Nephron progenitor cell (in vitro differentiated cells): ENCODE results near the gene SLC35F3.

Source experiments
- DNase-seq: peaks from one replicate; pipeline ENCODE4 v3.0.0; 2021
- H3K27ac Mint-ChIP-seq: 2 replicates; pipeline ENCODE4 v1.8.0; 2021; ENCODE audit warnings: mild to moderate bottlenecking, moderate library complexity, mixed read lengths
- H3K27me3 Mint-ChIP-seq: 2 replicates; pipeline ENCODE4 v1.8.0; 2021; ENCODE audit warnings: mild to moderate bottlenecking, low read depth, mixed read lengths; ENCODE audit not compliant: poor library complexity
- H3K36me3 Mint-ChIP-seq: 2 replicates; pipeline ENCODE4 v1.8.0; 2021; ENCODE audit warnings: low read depth, mixed read lengths
- H3K4me1 Mint-ChIP-seq: 2 replicates; pipeline ENCODE4 v1.8.0; 2021; ENCODE audit warnings: mixed read lengths
- H3K4me3 Mint-ChIP-seq: 2 replicates; pipeline ENCODE4 v1.8.0; 2021; ENCODE audit warnings: mild to moderate bottlenecking, moderate library complexity, mixed read lengths
- H3K9me3 Mint-ChIP-seq: 2 replicates; pipeline ENCODE4 v1.8.0; 2021; ENCODE audit warnings: mild to moderate bottlenecking, moderate library complexity, mixed read lengths
- CTCF ChIP-seq: fragments of 200-600 bp; sonication (generic); IDR thresholded peaks from 2 replicates; pipeline ENCODE4 v1.5.0; 2021; ENCODE audit warnings: antibody characterized with exemption

SLC35F3 gene

GRCh38 chr1:234315588-234315987 is 411.1 kb downstream of the SLC35F3 start:
- H3K4me3 Mint-ChIP-seq, result no peak overlapping the region
- no peaks in the 10 kb centered on the region for H3K36me3 Mint-ChIP-seq
- H3K27ac Mint-ChIP-seq, result no peak overlapping the region
- H3K4me1 Mint-ChIP-seq, result peaks cover 25% of the 10 kb centered on the region
- TF ChIP-seq CTCF, result no peak
- DNase-seq, result no peak
- H3K27me3 Mint-ChIP-seq, result peaks cover 38% of the 10 kb centered on the region
- no peaks in the 10 kb centered on the region for H3K9me3 Mint-ChIP-seq

- no peaks in the 10 kb centered on the region for H3K36me3 Mint-ChIP-seq
- no peaks in the 10 kb centered on the region for H3K9me3 Mint-ChIP-seq
- no peak overlapping the region for H3K27ac Mint-ChIP-seq
- peaks cover 25% of the 10 kb centered on the region for H3K4me1 Mint-ChIP-seq
- TF ChIP-seq CTCF, result no peak
- peaks cover 35% of the 10 kb centered on the region for H3K27me3 Mint-ChIP-seq
- DNase-seq, result no peak
- H3K4me3 Mint-ChIP-seq, result no peak overlapping the region
These were observed 412.0 kb downstream of the SLC35F3 start for GRCh38 chr1:234316486-234316885.

- TF ChIP-seq CTCF, result no peak
- Mint-ChIP-seq H3K27ac (no peak overlapping the region), H3K4me3 (no peak overlapping the region), H3K9me3 (no peaks in the 10 kb centered on the region), H3K36me3 (no peaks in the 10 kb centered on the region), H3K27me3 (peaks cover 37% of the 10 kb centered on the region), H3K4me1 (peaks cover 23% of the 10 kb centered on the region)
- no peak for DNase-seq
These were observed 412.5 kb downstream of the SLC35F3 start for GRCh38 chr1:234316937-234317336.

- Mint-ChIP-seq H3K36me3 (no peaks in the 10 kb centered on the region), H3K27me3 (peaks cover 60% of the 10 kb centered on the region), H3K27ac (no peak overlapping the region), H3K4me3 (no peak overlapping the region), H3K4me1 (peaks cover 11% of the 10 kb centered on the region), H3K9me3 (no peaks in the 10 kb centered on the region)
- TF ChIP-seq CTCF, result no peak
- no peak for DNase-seq
These were observed 415.6 kb downstream of the SLC35F3 start for GRCh38 chr1:234320069-234320468.

GRCh38 chr1:234320549-234320948 is 416.1 kb downstream of the SLC35F3 start:
- H3K9me3 Mint-ChIP-seq, result no peaks in the 10 kb centered on the region
- peaks cover 11% of the 10 kb centered on the region for H3K4me1 Mint-ChIP-seq
- DNase-seq, result no peak
- no peak overlapping the region for H3K27ac Mint-ChIP-seq
- TF ChIP-seq CTCF, result no peak
- no peak overlapping the region for H3K4me3 Mint-ChIP-seq
- no peaks in the 10 kb centered on the region for H3K36me3 Mint-ChIP-seq
- peaks cover 65% of the 10 kb centered on the region for H3K27me3 Mint-ChIP-seq

- DNase-seq, result no peak
- no peak overlapping the region for H3K4me3 Mint-ChIP-seq
- no peaks in the 10 kb centered on the region for H3K9me3 Mint-ChIP-seq
- peaks cover 11% of the 10 kb centered on the region for H3K4me1 Mint-ChIP-seq
- H3K27me3 Mint-ChIP-seq, result peaks cover 69% of the 10 kb centered on the region
- no peak for TF ChIP-seq CTCF
- H3K36me3 Mint-ChIP-seq, result no peaks in the 10 kb centered on the region
- H3K27ac Mint-ChIP-seq, result no peak overlapping the region
These were observed 416.8 kb downstream of the SLC35F3 start for GRCh38 chr1:234321231-234321630.
